DMS53 treated with DMSO at 0.1 percent for 48 hours (cell line): ENCODE data around the gene CUX1.
"Not testable (repeated sequence)": the region's sequence is repeated elsewhere in the genome, so short reads cannot be mapped to it uniquely, and the experiment has no call there.

Source experiments
- DNase-seq: peaks from one replicate; lab custom pipeline; 2025; ENCODE audit not compliant: unreplicated experiment; lab: John Stamatoyannopoulos, UW

The CUX1 gene

GRCh38 chr7:102223184-102223583, 405.8 kb downstream of the CUX1 start:
- DNase-seq: no peak

GRCh38 chr7:102225025-102225424, 407.6 kb downstream of the CUX1 start:
- DNase-seq: no peak

GRCh38 chr7:102227371-102227770, 409.9 kb downstream of the CUX1 start:
- DNase-seq: no peak

GRCh38 chr7:102228935-102229334, 411.5 kb downstream of the CUX1 start:
- no peak for DNase-seq

- DNase-seq: not testable (repeated sequence)
These were observed 412.7 kb downstream of the CUX1 start for GRCh38 chr7:102230162-102230561.

GRCh38 chr7:102230593-102230992, 413.2 kb downstream of the CUX1 start:
- DNase-seq: no peak

GRCh38 chr7:102232611-102233286, 415.3 kb downstream of the CUX1 start:
- no peak for DNase-seq

GRCh38 chr7:102234131-102234530, 416.7 kb downstream of the CUX1 start:
- no peak for DNase-seq

- DNase-seq: no peak
These were observed 417.6 kb downstream of the CUX1 start for GRCh38 chr7:102234801-102235550.

GRCh38 chr7:102236102-102236501, 418.7 kb downstream of the CUX1 start:
- DNase-seq: no peak

GRCh38 chr7:102236592-102237287, 419.3 kb downstream of the CUX1 start:
- peak; percentile 86 for DNase-seq

- DNase-seq: no peak
These were observed 421.9 kb downstream of the CUX1 start for GRCh38 chr7:102239206-102239820.

GRCh38 chr7:102241431-102241830, 424.0 kb downstream of the CUX1 start:
- no peak for DNase-seq

- no peak for DNase-seq
These were observed 427.2 kb downstream of the CUX1 start for GRCh38 chr7:102244601-102245000.

- DNase-seq: no peak
These were observed 430.6 kb downstream of the CUX1 start for GRCh38 chr7:102248081-102248455.

- DNase-seq: no peak
These were observed 431.3 kb downstream of the CUX1 start for GRCh38 chr7:102248456-102249395.

GRCh38 chr7:102251531-102252365, 434.3 kb downstream of the CUX1 start:
- DNase-seq: no peak

GRCh38 chr7:102252366-102252982, 435.0 kb downstream of the CUX1 start:
- DNase-seq: no peak
